H1 (cell line): ENCODE results near the gene MGLL. TPM values are rescaled to one million over a fixed set of nuclear protein-coding genes. Genes with fewer than 3 reads are reported as not detected.

Experiments
- CTCF ChIA-PET: fragments of 300-600 bp; sonication (Branson Sonifier 250); formaldehyde crosslinking; loops from one replicate; lab custom pipeline; 2021; ENCODE audit not compliant: partially characterized antibody; lab: Charles Lee
- POLR2A ChIA-PET: fragments of 300-600 bp; sonication (Branson Sonifier 250); formaldehyde crosslinking; loops from one replicate; lab custom pipeline; 2021; ENCODE audit warnings: inconsistent platforms; ENCODE audit not compliant: partially characterized antibody; lab: Charles Lee
- DNase-seq, 2 experiments: peaks; one replicate each; pipeline versions ENCODE4 v3.0.0 to v3.0.0-alpha.2; 2010 to 2022; ENCODE audit warnings: low spot score in 2 of 2, low read depth in 1 of 2, mixed read lengths in 1 of 2
- FAIRE-seq: peaks from 2 replicates; lab custom pipeline; 2011; peaks lifted over from hg19 to GRCh38; lab: Jason Lieb, UNC
- H2AFZ ChIP-seq: 2 replicates; pipeline ENCODE4 v1.8.1; 2012; ENCODE audit warnings: low read length, inconsistent platforms
- H2AK5ac ChIP-seq: 2 replicates; pipeline ENCODE4 v1.6.1; 2013; ENCODE audit warnings: low read depth, low read length
- H2BK120ac ChIP-seq: replicated peaks from 2 replicates; pipeline ENCODE3; 2013; ENCODE audit warnings: low read depth, low read length, inconsistent platforms
- H2BK12ac ChIP-seq: 2 replicates; pipeline ENCODE4 v1.6.1; 2013; ENCODE audit warnings: low read depth, low read length
- H2BK15ac ChIP-seq: 2 replicates; pipeline ENCODE4 v1.6.1; 2013; ENCODE audit warnings: low read length
- H2BK20ac ChIP-seq: 2 replicates; pipeline ENCODE4 v1.6.1; 2013; ENCODE audit warnings: low read length
- H2BK5ac ChIP-seq: 2 replicates; pipeline ENCODE4 v1.6.1; 2013; ENCODE audit warnings: low read depth, low read length
- H3K14ac ChIP-seq: 2 replicates; pipeline ENCODE4 v1.6.1; 2013; ENCODE audit warnings: inconsistent platforms; ENCODE audit not compliant: insufficient read length
- H3K18ac ChIP-seq: 2 replicates; pipeline ENCODE4 v1.6.1; 2013; ENCODE audit warnings: low read length; ENCODE audit errors: extremely low read depth
- H3K23ac ChIP-seq: 2 replicates; pipeline ENCODE4 v1.6.1; 2013; ENCODE audit warnings: inconsistent platforms; ENCODE audit not compliant: insufficient read length
- H3K23me2 ChIP-seq: 2 replicates; pipeline ENCODE4 v1.6.1; 2013; ENCODE audit warnings: low read depth, low read length
- H3K27ac ChIP-seq: 2 replicates; pipeline ENCODE4 v1.6.1; 2011; ENCODE audit warnings: low read depth, low read length, inconsistent platforms
- H3K27me3 ChIP-seq, 4 experiments: replicated peaks in 1 of 4; 1 replicate in 1 of 4; 2 replicates in 3 of 4; pipeline versions ENCODE4 v1.6.1 to v1.8.1; 2011 to 2013; ENCODE audit warnings: low read length in 3 of 4, mild to moderate bottlenecking in 3 of 4, inconsistent platforms in 2 of 4, mixed read lengths in 2 of 4, moderate library complexity in 1 of 4; ENCODE audit not compliant: control insufficient read depth in 3 of 4, insufficient read depth in 3 of 4; ENCODE audit errors: extremely low read depth in 1 of 4
- H3K36me3 ChIP-seq, 4 experiments: 2 replicates each; pipeline versions ENCODE4 v1.6.1 to v1.8.1; 2011 to 2013; ENCODE audit warnings: mild to moderate bottlenecking in 4 of 4, low read length in 3 of 4, moderate library complexity in 2 of 4, control low read depth in 1 of 4, inconsistent platforms in 1 of 4; ENCODE audit not compliant: insufficient read depth in 4 of 4, control insufficient read depth in 2 of 4
- H3K4ac ChIP-seq: replicated peaks from 2 replicates; pipeline ENCODE3; 2013; ENCODE audit warnings: low read length, low read depth, mixed read lengths, inconsistent platforms; ENCODE audit not compliant: insufficient read length
- H3K4me1 ChIP-seq, 4 experiments: replicated peaks in 1 of 4; 1 replicate in 1 of 4; 2 replicates in 3 of 4; pipeline versions ENCODE4 v1.6.1 to v1.8.1; 2011 to 2013; ENCODE audit warnings: low read length in 3 of 4, inconsistent platforms in 2 of 4, mixed read lengths in 1 of 4; ENCODE audit not compliant: insufficient read depth in 4 of 4, control insufficient read depth in 3 of 4
- H3K4me2 ChIP-seq, 2 experiments: 2 replicates each; pipeline versions ENCODE4 v1.6.1 to v1.8.1; 2011 to 2013; ENCODE audit warnings: low read depth in 2 of 2, low read length in 2 of 2, control low read depth in 1 of 2, inconsistent platforms in 1 of 2, mild to moderate bottlenecking in 1 of 2; ENCODE audit not compliant: insufficient read depth in 1 of 2
- H3K4me3 ChIP-seq, 4 experiments: fragments of 200-600, 300-600 bp in 1 of 4; sonication (generic), shearing (Covaris generic), sonication (Bioruptor Twin) in 1 of 4; 2 replicates each; pipeline versions ENCODE4 v1.5.1 to v1.8.1; 2011 to 2016; ENCODE audit warnings: low read length in 4 of 4, low read depth in 3 of 4, control low read depth in 2 of 4, inconsistent platforms in 2 of 4, mild to moderate bottlenecking in 2 of 4, mixed read lengths in 1 of 4, moderate library complexity in 1 of 4; ENCODE audit not compliant: insufficient read depth in 2 of 4; ENCODE audit errors: extremely low read depth in 1 of 4
- H3K56ac ChIP-seq: replicated peaks from 2 replicates; pipeline ENCODE3; 2013; ENCODE audit warnings: low read depth, mild to moderate bottlenecking, mixed read lengths, low read length, inconsistent platforms; ENCODE audit not compliant: insufficient read length
- H3K79me1 ChIP-seq: 2 replicates; pipeline ENCODE4 v1.6.1; 2013; ENCODE audit warnings: low read depth, low read length, control low read depth
- H3K79me2 ChIP-seq, 2 experiments: 2 replicates each; pipeline versions ENCODE4 v1.6.1 to v1.8.1; 2012 to 2013; ENCODE audit warnings: low read length in 2 of 2, mild to moderate bottlenecking in 2 of 2, inconsistent platforms in 1 of 2; ENCODE audit not compliant: insufficient read depth in 2 of 2, control insufficient read depth in 1 of 2
- H3K9ac ChIP-seq, 4 experiments: replicated peaks in 1 of 4; 1 replicate in 1 of 4; 2 replicates in 3 of 4; pipeline versions ENCODE4 v1.6.1 to v1.8.1; 2011 to 2013; ENCODE audit warnings: low read depth in 3 of 4, low read length in 3 of 4, control low read depth in 2 of 4, mild to moderate bottlenecking in 2 of 4, moderate library complexity in 2 of 4, inconsistent platforms in 1 of 4; ENCODE audit errors: extremely low read depth in 1 of 4
- H3K9me3 ChIP-seq, 2 experiments: 2 replicates each; pipeline versions ENCODE4 v1.6.1 to v1.8.1; 2012 to 2013; ENCODE audit warnings: mild to moderate bottlenecking in 2 of 2, moderate library complexity in 2 of 2, control low read depth in 1 of 2, inconsistent platforms in 1 of 2, low read depth in 1 of 2, low read length in 1 of 2, mixed read lengths in 1 of 2; ENCODE audit not compliant: insufficient read depth in 2 of 2
- H4K20me1 ChIP-seq, 2 experiments: replicated peaks in 1 of 2; 2 replicates each; pipeline versions ENCODE3 to v1.8.1; 2011 to 2013; ENCODE audit warnings: inconsistent platforms in 2 of 2, low read length in 2 of 2, mild to moderate bottlenecking in 1 of 2; ENCODE audit not compliant: insufficient read depth in 2 of 2, control insufficient read depth in 1 of 2
- H4K5ac ChIP-seq: 2 replicates; pipeline ENCODE4 v1.6.1; 2013; ENCODE audit warnings: low read length, low read depth, mixed read lengths, inconsistent platforms; ENCODE audit not compliant: insufficient read length
- H4K8ac ChIP-seq: 2 replicates; pipeline ENCODE4 v1.8.0; 2013; ENCODE audit warnings: mild to moderate bottlenecking, moderate library complexity, low read length, inconsistent platforms; ENCODE audit not compliant: insufficient read depth; ENCODE audit errors: extremely low read depth
- H4K91ac ChIP-seq: replicated peaks from 2 replicates; pipeline ENCODE3; 2013; ENCODE audit warnings: low read length, mixed read lengths, inconsistent platforms; ENCODE audit not compliant: insufficient read length
- ASH2L ChIP-seq: fragments of 200-600, 300-600 bp; sonication (generic); IDR thresholded peaks from one replicate; pipeline ENCODE4 v1.7.1; 2017; ENCODE audit warnings: low read length
- CBX5 ChIP-seq: fragments of 300-800, 300-1000 bp; sonication (generic); IDR thresholded peaks from 2 replicates; pipeline ENCODE4 v1.7.1; 2016; ENCODE audit warnings: antibody characterized with exemption, low read length, low read depth
- CBX8 ChIP-seq: fragments of 300-800, 300-1000 bp; sonication (generic); IDR thresholded peaks from 2 replicates; pipeline ENCODE4 v1.7.1; 2016; ENCODE audit warnings: low read depth, low read length, borderline replicate concordance
- CTBP2 ChIP-seq: IDR thresholded peaks from 2 replicates; pipeline ENCODE4 v1.7.0; 2011; ENCODE audit warnings: borderline replicate concordance, mild to moderate bottlenecking, moderate library complexity, mixed read lengths, low read length; ENCODE audit not compliant: insufficient read depth, insufficient read length
- EZH2 ChIP-seq: fragments of 200-600 bp; sonication (generic); IDR thresholded peaks from 2 replicates; pipeline ENCODE4 v1.7.1; 2012; ENCODE audit warnings: low read depth, mild to moderate bottlenecking, moderate library complexity, low read length, inconsistent platforms; ENCODE audit not compliant: severe bottlenecking
- NRF1 ChIP-seq: IDR thresholded peaks from 2 replicates; pipeline ENCODE4 v1.6.1; 2011; ENCODE audit warnings: mild to moderate bottlenecking, low read depth, low read length, improper control_type of control experiment
- POLR2AphosphoS5 ChIP-seq: IDR thresholded peaks from 2 replicates; pipeline ENCODE4 v1.6.1; 2011; ENCODE audit warnings: low read depth, low read length
- SP2 ChIP-seq: IDR thresholded peaks from 2 replicates; pipeline ENCODE4 v1.6.1; 2012; ENCODE audit warnings: mild to moderate bottlenecking, low read length, inconsistent platforms
- SP4 ChIP-seq: IDR thresholded peaks from 2 replicates; pipeline ENCODE4 v1.6.1; 2012; ENCODE audit warnings: low read length, inconsistent platforms
- TAF1 ChIP-seq: IDR thresholded peaks from 2 replicates; pipeline ENCODE4 v1.6.1; 2011; ENCODE audit warnings: mild to moderate bottlenecking, low read depth, low read length
- TCF12 ChIP-seq: IDR thresholded peaks from 2 replicates; pipeline ENCODE4 v1.6.1; 2011; ENCODE audit warnings: low read depth, mild to moderate bottlenecking, low read length
- YY1 ChIP-seq: IDR thresholded peaks from 2 replicates; pipeline ENCODE4 v1.6.1; 2011; ENCODE audit warnings: low read depth, mild to moderate bottlenecking, low read length
- ZNF274 ChIP-seq: IDR thresholded peaks from 2 replicates; pipeline ENCODE4 v1.7.0; 2012; ENCODE audit warnings: low read length, borderline replicate concordance; ENCODE audit errors: extremely low read depth
- WGBS, 2 experiments: shearing (Covaris generic) in 1 of 2; methylation state at CpG; one replicate each; pipeline versions ENCODE4 v1.1.6 to v1.1.7; 2013 to 2015; ENCODE audit warnings: low lambda C conversion rate in 2 of 2, mixed read lengths in 2 of 2, inconsistent platforms in 1 of 2, low coverage in 1 of 2, missing lambda C conversion rate in 1 of 2; ENCODE audit not compliant: insufficient replicate concordance in 2 of 2, insufficient coverage in 1 of 2, insufficient read length in 1 of 2; ENCODE audit errors: extremely low coverage in 1 of 2, missing lambda C conversion rate in 1 of 2; 5-methylcytosine and 5-hydroxymethylcytosine counted together
- polyA plus RNA-seq, 7 experiments: library from polyadenylated mRNA; depleted of rRNA in 3 of 7; stranded (reverse) in 5 of 7; unstranded in 2 of 7; fragments of >200 nt in 5 of 7; fragments of 200-250 nt in 2 of 7; gene quantifications; 1 replicate in 5 of 7; 2 replicates in 1 of 7; 4 replicates in 1 of 7; pipeline versions ENCODE4 v1.2.1 to v1.2.3, GENCODE V29; 2011 to 2013; ENCODE audit warnings: missing spikeins in 2 of 7, mixed read lengths in 2 of 7
- total RNA-seq: library from RNA; stranded (reverse); fragmentation: NEBNext Ultra II Directional; extraction: Animal tissue kit (Norgen Biotek cat#: 25700); gene quantifications from 2 replicates; pipeline ENCODE4 v1.2.1, GENCODE V29; 2021
- TF ChIP-seq, protein P1 (sequence below): IDR thresholded peaks from 2 replicates; pipeline ENCODE4 v1.6.1; 2011; ENCODE audit warnings: low read depth, mild to moderate bottlenecking, low read length; ENCODE audit not compliant: insufficient read depth

The MGLL gene
- total and polyA plus RNA-seq, 2 of the 8 experiments (the other 6 are each of a cell fraction or from before 2014, with no cell fraction given), result 0.05 to 0.34 TPM

DNA sequence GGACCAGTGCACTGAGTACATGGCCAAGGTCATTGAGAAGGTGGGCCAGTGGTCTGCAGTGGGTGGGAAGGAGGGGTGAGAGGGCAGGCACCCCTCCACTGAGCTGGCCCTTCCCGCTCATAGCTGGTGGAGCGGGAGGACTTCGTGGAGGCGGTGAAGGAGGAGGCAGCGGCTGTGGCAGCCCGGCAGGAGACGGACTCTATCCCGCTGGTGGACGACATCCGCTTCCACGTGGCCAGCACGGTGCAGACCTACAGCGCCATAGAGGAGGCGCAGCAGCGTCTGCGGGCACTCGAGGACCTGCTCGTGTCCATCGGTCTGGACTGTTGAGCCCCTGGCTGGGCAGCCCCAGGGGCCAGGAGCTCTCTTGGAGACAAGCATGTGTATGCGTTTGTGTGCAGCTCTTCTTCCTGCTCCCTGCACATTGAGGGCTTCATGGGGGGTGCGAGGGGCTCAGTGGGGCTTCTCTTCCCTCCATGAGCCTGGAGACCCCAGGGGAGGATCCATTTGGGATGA, 142.1 kb downstream of the MGLL start:
- ChIA-PET POLR2A (interaction anchor here (0.6 to 1.2 kb wide), 4 partner anchors 11 to 143 kb away, joined by 3 to 4 read pairs (median 4); no protein-coding TSS in a partner anchor), CTCF (interaction anchor here (0.6 to 9.6 kb wide), 38 partner anchors 9 to 1264 kb away, joined by 3 to 172 read pairs (median 5); partner anchors contain the start of gene MGLL)
- Histone ChIP-seq H4K91ac (no peak overlapping the region), H3K4me2 (no peak overlapping the region), H4K8ac (no peak overlapping the region; the same call in 1 of the 2 replicates), H3K79me2 (no peaks in the 10 kb centered on the region), H2BK120ac (no peak overlapping the region), H3K4ac (peak overlapping the region; percentile 53), H3K4me3 (no peak overlapping the region), H3K23me2 (no peaks in the 10 kb centered on the region), H3K36me3 (no peaks in the 10 kb centered on the region), H3K27ac (no peak overlapping the region), H2BK20ac (no peak overlapping the region), H2AFZ (no peak overlapping the region), H3K18ac (no peak overlapping the region), H3K27me3 (no peaks in the 10 kb centered on the region), H3K9ac (no peak overlapping the region), H3K9me3 (no peaks in the 10 kb centered on the region), H2BK5ac (no peak overlapping the region), H3K56ac (no peak overlapping the region), H2BK15ac (no peak overlapping the region; the same call in 1 of the 2 replicates), H2BK12ac (no peak overlapping the region), H3K79me1 (no peaks in the 10 kb centered on the region), H4K5ac (no peak overlapping the region), H3K23ac (no peak overlapping the region), H2AK5ac (no peak overlapping the region), H3K14ac (no peak overlapping the region), H4K20me1 (peaks cover 0 to 2% of the 10 kb centered on the region in 2 experiments), H3K4me1 (peaks cover 0 to 6% (median 4%) of the 10 kb centered on the region in 4 experiments; a peak in 4 of 7 replicates)
- DNase-seq, result peak in 1 of 2 experiments; percentile 39
- no peak for FAIRE-seq
- 96% methylated on average over 18 of the region's 21 CpGs; no CpG with 5 or more reads in 1 of the 2 experiments for WGBS, 2 experiments
- TF ChIP-seq, protein P1, sequence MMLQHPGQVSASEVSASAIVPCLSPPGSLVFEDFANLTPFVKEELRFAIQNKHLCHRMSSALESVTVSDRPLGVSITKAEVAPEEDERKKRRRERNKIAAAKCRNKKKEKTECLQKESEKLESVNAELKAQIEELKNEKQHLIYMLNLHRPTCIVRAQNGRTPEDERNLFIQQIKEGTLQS, result no peak
- no peak for TF ChIP-seq YY1
- TF ChIP-seq TCF12, result no peak
- no peak for TF ChIP-seq POLR2AphosphoS5
- no peak for TF ChIP-seq CBX8
- TF ChIP-seq EZH2, result no peak
- TF ChIP-seq CTBP2, result no peak
- no peak for TF ChIP-seq SP4
- no peak for TF ChIP-seq ZNF274
- TF ChIP-seq SP2, result no peak
- TF ChIP-seq TAF1, result no peak
- TF ChIP-seq ASH2L, result no peak
- no peak for TF ChIP-seq CBX5
- no peak for TF ChIP-seq NRF1
